HG02852 (cell line): ENCODE measurements around the gene FGGY.
"Not testable (repeated sequence)": the region's sequence is repeated elsewhere in the genome, so short reads cannot be mapped to it uniquely, and the experiment has no call there.

ENCODE experiments used
- ATAC-seq: cut with Tn5 transposase; IDR thresholded peaks from one replicate; pipeline ENCODE4 v1.9.1; 2021; ENCODE audit warnings: mild to moderate bottlenecking, moderate library complexity; ENCODE audit not compliant: unreplicated experiment

FGGY gene

DNA sequence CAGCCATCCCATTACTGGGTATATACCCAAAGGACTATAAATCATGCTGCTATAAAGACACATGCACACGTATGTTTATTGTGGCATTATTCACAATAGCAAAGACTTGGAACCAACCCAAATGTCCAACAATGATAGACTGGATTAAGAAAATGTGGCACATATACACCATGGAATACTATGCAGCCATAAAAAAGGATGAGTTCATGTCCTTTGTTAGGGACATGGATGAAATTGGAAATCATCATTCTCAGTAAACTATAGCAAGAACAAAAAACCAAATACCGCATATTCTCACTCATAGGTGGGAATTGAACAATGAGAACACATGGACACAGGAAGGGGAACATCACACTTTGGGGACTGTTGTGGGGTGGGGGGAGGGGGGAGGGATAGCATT lies 241.6 kb downstream of the FGGY start:
- ATAC-seq, result not testable (repeated sequence)

DNA sequence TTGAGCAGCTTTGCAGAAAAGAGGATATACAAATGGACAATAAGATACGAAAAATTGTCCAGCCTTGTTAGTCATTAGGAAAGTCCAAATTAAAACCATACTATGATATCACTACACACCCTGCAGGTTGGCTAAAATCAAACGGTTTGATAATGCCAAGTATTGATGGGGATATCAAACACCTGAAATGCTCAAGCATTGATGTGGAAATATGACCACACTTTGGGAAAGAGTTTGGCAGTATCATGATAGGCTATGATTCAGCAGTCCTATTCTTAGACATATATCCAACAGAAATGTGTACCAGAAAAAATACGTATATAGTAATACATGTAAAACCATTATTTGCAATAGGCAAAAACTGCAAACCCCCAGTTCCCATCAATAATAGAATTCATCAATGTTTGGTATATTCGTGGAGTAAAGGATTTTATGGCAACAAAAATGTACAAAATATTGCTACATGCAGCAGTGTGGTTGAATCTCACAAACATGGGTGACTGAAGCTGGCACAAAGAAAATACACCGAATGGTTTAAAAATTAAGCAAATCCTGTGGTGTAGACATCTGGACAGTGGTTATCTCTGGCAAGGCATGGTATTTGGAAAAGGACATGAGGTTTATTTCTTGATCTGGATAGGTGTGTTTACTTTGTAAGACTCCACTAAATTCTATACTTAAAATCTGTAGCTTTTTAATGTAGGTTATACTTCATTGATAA lies 243.2 kb downstream of the FGGY start:
- ATAC-seq, result no peak

DNA sequence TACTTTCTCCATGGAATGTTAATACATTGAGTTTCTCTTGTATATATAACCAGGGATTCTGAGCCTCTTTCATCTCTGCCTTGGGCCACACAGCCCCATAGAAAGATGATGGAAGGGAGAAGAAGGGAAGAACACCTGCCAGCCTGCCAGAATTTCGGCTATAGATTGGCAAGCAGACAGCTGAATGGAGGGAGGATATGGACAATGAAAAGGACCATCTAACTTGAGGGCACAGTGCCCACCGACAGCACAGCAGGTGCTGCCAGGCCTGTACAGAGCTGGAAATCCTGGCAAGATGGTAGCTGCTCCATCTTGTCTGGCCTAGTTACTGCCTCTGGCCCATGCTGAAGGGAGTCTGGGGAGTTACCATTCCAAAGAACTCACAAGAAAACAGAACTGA lies 244.3 kb downstream of the FGGY start:
- no peak for ATAC-seq

DNA sequence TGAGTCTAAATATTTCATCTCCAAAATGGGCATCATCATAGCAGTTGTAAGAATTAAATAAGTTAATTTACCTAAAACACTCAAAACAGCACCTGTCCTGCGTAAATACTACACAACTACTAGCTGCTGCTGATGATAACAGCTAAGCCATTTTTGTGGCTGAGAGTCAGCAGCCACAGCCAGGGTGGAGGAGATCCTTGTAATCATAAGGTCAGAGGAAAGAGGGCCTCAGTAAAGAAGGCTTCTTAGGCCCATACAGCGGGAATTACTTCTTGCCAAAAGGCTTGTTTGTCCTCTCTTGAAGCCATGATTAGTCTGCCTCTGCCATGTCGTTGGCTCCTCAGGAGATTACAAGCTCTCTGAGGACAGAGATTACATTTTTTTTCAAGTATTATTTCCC lies 245.0 kb downstream of the FGGY start:
- ATAC-seq, result no peak

DNA sequence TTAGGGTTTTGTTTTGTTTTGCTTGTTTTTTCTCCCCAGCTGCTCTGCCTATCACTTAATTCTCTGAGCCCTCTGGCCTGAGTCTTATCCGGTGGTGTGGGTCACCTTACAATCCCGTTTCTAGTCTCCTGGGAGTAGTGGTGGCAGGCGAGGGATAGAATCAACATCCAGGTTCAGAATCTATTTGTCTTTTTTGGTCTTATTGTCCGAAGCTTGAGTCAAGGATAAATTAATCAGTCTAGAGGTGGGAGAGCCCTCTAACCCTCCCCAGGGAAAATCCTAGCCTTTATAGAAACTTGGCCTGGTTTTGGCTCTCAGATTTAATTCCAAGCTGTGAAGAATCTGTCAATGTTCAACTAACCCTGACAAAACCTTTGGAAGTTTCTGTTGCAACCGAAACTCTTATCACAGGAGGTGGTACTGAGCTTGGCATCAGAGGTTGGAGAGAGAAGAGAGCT lies 246.3 kb downstream of the FGGY start:
- ATAC-seq, result no peak

DNA sequence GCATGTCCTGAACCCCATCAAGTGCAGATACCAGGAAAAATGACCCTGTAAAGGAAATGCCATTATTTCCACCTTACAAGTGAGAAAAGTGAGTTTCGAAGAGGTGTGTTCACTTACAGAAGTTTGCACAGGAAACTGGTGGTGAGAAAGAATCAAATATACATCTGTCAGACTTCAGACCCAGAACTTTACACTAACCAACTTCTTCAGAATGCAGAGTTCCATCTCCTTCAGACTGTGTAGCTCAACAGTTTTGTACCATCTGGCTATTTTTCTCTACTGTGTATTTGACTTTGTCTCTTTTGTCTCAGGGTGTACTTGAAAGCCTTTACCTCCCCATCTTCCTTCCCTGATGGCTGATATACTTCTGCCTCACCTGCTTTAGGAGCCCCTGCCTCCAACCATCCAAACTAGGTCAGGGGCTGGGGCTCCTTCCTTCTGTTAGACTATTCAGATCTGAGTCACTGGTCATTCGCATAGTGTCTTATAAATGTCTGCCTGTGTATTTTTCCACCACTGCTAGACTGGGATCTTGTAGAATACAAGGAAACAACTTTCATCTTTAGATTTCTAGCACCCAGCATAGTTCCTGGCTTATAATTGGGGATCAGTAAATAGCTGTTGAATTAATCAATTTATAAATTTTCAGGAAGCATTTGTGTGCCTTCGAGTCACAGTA lies 247.9 kb downstream of the FGGY start:
- ATAC-seq, result no peak

DNA sequence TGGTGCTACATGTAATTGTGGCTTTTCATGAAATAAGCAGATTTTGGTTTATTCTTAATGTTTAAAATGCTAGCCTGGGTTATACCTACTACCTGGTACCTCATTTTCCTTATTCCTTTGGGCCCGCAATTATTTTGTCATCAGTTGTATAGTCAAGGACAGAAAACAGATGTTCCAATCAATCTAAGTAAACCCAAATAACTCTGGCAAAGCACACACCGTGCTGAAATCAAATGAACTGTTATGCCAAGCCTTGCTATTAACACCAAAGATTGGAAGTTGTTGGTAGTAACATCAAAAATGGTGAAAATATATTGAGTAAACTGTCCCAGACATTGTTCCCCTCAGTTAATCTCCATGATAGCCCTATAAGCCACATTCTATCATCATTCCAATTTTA lies 248.9 kb downstream of the FGGY start:
- no peak for ATAC-seq

DNA sequence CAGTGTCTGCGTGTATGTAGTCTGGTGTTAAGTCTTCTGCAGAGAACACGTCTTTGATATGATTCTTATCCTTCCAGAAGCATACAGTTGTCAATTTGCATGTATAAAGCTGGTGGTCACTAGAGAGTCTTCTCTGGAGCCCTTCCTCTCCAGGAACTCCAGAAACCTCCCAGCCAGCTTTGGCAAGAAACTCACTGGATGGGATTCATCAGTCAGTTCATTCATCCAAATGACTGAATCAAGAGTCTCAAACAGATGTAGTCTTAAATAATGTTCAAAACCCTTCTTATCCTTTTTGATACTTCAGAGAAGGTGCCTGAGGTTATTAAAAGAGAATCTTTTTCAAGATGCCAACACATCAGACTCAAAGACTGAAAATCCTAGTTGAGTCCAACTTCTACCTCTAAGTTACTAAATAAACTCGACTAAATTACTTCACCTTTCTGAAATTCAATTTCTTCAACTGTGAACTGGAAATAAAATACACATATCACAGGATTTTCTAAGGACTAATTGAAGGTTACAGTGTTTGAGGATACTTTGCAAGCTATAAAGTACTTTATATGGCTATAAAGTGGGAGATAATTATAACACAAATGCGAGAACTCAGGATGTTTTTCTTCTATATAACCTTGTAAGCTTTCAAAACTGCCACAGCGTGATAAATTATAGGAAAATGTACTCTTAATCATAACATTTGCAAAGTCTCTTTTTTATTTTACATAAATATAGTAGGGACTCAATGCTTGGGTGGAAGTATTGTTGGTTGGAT lies 252.4 kb downstream of the FGGY start:
- ATAC-seq, result no peak

DNA sequence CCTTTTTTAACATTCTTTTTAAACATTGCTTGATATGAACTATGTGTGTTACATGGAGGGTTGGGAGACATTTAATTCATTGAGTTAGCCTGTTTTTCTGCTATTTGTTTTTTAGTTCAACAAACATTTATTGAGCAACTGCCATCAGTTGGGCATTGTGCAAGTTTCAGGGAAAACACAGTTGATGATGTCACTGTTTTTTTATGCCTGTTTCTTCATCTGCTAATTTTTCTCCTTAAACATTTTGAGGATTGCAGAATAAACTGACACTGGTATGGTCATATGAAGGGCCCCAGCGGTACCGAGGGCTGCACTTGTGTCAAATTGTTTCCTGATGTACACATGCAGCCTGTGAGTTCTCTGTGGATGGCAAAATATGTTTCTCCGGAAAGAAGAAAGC lies 253.0 kb downstream of the FGGY start:
- ATAC-seq, result no peak

DNA sequence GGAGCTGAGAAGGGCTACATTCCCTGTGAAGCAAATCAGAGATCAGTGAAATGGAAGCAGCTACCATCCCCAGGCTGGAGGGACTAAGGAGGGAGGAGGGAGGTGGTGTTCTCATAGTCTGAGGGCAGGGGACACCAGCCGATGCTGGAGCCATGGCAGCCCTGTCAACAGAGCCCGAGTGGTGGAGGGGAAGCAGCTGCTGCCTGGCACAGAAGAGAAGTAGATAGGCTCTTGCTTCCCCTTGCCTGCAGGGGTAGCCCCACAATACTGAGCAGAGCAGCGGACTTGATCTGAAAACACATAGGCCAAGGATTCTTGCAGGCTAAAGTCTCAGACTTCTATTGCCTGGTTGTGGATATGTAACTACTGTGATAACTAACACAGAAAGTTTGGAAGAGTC lies 255.1 kb downstream of the FGGY start:
- ATAC-seq, result no peak

DNA sequence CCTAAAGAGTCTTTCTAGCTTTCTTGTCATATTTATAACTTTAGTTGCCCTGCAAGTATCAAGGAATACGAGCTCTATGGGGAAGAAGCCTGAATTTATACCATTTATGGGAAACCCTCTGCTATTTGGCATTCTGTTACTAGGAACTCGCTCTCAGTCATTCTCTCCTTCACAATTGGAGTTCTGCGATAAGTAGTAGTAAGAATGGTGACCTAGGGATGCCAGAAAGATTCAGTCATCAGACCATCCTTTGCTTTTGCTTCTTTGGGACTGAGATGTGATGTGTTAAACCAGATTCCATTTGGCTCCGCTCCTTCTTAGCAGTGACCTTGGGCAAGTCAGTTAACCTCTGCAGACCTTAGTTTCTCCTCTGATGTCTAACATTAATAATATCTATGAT lies 256.5 kb downstream of the FGGY start:
- ATAC-seq, result no peak

DNA sequence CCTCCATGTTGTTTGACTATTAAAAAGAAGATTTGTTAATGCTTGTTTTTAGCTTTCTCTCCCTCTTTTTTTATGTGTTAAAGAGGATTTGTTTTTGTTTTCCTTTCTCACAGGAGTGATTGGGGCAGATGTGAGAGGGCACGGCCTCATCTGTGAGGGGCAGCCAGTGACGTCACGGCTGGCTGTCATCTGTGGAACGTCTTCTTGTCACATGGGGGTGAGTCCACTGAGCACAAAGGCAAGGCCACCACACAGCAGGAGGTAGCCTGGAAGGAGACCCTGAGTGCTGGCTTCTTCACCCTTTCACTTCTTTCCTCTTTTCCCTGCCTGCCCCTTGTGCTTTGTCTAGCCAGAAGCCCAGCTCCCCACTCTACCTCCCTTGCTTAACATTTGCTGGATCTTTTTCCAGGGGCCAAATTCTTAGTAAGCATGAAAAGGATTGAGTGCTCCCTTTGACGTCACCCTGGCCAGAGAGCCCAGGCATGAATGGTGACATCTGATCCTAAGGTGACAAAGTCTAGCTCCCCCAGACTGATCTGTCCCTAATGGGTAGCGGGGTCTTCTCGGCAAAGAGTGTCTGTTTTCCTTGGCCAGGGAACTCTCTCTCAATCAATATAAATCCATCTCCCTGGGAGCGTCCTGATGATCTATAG lies 257.2 kb downstream of the FGGY start:
- no peak for ATAC-seq

DNA sequence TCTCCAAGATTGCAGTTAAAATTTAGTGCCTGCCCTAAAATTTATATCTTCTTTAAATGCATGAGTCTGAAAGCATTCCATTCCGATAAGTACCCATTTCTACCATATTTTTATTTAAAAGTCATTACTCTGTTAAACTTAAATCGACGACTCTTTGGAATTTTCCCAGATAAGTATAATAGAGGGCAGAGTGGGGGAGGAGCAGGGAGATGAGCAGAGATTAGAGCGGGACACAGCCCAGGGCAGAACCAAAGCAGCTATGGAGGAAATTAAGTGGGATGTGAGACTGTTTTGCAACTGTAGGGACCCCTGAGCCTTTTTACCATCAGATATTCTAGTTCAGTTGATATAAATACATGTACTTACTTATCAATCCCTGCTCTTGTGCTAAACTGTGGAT lies 257.9 kb downstream of the FGGY start:
- no peak for ATAC-seq

DNA sequence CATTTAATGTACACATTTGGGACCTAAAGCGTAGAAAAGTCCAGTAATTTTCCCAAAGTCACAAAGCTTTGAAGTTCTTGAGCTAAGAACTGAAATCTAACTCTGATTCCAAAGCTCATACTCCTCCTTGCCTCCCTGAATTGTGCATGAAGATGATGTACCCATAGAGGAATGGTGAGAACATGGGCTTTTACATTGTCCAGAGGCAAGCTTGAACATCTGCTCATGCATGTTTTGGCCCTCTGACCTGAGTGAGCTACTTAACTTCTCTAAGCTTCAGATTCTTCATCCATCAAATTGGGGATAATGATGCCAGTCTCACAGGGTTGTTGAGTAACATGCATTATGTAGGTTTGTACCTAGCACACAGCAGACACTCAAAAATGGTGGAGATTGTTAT lies 259.5 kb downstream of the FGGY start:
- no peak for ATAC-seq

DNA sequence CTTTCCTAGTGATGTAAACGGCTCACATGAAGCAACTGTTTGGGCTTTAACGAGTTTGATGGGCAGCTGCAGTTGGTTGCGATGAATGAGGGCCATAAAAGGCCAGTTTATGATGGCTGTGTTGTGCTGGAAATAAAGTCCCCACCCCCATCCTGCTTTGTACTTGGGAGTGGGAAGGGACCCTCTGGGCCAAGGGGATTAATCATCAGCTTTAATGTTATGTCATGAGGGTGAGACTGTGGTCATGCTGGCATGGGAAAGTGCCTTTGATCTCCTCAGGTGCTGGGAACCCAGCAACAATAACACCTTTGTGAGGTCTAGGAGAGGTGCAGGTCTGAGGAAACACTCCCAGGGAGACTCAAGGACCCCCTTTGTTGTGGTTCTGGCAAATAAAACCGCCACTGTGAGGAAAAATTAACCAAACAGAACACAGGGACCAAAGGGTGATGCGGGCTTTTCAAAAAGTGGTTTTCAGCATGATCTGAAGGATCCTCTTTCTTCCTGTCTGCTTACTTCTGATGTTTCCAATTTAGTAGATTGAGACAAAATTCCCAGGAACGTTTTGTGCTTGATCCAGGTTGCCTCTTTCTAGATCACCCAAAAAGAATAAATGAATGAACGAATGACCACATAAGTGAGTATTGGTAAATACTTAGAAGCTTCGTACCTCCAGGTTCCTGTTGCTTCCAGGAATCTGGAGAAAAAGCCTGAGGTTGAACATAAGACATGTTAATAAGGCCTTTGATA lies 260.1 kb downstream of the FGGY start:
- no peak for ATAC-seq

DNA sequence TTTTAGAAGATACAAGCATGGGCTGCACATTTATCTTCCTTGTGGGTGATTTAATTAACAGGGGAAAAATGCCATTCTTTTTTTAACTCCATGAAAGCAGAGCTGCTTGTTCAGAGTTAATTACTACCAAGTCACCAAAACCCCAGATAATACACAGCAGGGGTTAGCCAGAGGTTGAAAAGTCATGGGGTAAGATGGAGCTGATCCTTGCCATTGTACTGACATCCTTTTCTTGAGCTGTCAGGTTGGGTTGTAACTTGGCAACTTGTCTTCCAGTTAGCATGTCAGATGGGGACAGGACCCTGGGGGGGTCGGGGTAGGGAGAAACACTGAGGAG lies 260.6 kb downstream of the FGGY start:
- ATAC-seq, result no peak

DNA sequence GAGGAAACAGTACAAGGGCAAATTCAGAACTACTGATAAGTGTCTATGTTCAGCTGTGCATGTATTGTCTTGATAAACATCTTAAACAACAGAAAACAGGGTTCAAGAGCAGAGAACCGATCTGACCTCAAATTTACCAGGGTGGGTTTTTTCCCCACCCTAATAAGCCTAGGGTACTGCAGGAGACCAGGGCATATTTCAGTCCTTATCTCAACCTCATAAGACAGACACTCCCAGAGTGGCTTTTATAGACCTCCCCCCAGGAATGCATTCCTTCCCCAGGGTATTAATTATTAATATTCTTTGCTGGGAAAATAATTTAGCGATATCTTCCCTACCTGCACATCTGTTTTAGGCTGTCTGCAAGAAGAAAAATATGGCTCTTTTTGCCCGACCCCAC lies 261.7 kb downstream of the FGGY start:
- not testable (repeated sequence) for ATAC-seq

DNA sequence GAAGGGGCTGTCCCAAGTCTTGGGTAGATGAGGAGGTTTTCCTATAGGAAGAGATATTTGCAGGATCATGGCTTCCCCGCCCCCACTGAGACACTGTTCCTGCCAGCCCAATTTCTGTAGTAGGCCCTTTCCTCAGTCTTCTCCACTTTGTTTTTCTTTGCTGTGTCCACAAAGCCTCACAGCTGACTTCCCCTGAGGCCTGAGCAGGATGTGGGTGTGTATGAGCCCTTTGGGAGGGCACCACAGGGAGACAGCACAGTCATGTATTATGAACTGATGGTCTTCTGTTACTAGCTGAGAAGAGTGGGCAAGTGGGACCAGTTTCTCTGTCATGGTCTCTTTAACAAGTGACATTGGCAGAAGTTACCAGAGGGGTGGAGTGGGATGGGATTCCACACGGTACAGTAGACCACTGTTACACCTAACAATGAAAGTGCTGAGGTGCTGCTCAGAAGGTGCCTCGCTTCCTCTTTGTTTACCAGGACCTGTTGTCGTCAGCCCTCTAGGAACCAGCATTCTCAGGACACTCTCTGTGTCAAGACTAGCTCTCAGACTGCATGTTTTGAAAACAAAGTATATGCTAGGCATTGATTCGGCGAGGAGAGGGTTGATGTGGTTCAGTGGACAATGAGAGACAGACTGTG lies 264.0 kb downstream of the FGGY start:
- peak; percentile 57 for ATAC-seq

DNA sequence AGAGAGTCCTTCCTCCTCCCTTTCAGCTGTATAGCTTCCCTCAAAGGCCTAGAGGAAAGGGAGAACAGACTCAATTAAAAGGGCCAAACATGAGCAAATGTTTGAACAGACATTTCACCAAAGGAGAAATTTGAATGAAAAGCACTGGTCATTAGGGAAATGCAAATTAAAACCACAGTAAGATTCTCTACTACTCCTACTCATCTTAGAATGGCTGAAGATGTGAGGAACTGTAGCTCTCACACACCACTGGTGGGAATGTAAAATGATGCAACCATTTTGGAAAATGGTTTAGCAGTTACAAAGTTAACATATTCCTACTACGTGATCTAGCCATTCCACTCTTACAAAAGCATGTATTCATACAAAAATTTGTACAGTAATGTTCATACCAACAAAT lies 264.9 kb downstream of the FGGY start:
- ATAC-seq, result no peak

DNA sequence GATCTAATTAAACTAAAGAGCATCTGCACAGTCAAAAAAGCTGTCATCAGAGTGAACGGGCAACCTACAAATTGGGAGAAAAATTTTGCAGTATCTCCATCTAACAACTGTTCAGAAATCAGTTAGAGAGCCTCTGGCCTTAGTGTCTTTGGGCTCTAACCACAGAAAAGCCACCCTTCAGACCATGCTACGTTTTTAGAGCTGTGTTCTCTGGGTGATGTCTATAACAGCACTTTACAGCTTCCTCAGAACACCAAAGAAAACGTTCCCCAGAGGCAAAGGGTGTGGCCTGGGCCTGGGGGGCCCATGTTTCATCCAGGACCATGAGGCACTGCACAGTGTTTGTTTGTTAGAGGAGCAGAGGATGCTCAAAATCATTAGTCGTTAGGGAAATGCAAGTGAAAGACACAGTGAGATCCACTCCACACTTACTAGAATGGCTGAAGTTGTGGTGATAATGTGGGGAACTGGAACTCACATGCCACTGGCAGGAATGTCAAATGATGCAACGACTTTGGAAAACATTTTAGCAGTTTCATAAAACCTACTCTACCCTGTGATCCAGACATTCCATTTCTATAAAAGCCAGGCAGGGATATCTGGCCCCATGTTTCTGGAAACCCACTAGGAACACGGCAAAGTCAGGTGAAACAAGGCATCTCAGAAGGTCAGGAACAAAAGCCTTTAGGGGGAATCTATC lies 267.4 kb downstream of the FGGY start:
- no peak for ATAC-seq
